ENCODE data around the gene NPC2.
A peak's percentile ranks its signal among the peaks of the same experiment; 100 is the strongest.

NPC2 gene

GRCh38 chr14:74527736-74528280, 34.7 kb upstream of the NPC2 start:
- ChIA-PET POLR2A (no interaction called here), CTCF (interaction anchor here (1.1 to 2.9 kb wide), 2 partner anchors 10 to 12 kb away, joined by 3 to 11 read pairs; no protein-coding TSS in a partner anchor)
- no peaks in the 10 kb centered on the region for H3K27me3 ChIP-seq (replicated peaks in 2 of 5; ENCODE audit: control insufficient read depth in 4 of 5, insufficient read depth in 5 of 5, low read length in 4 of 5)
- no peaks in the 10 kb centered on the region for H3K9me3 ChIP-seq (ENCODE audit: control extremely low read depth in 1 of 5, control insufficient read depth in 4 of 5, insufficient read depth in 2 of 5, low read depth in 1 of 5, low read length in 4 of 5)
- H3K4me1 ChIP-seq (ENCODE audit: control extremely low read depth in 1 of 4, control insufficient read depth in 4 of 4, insufficient read depth in 4 of 4, low read length in 3 of 4): no peaks in the 10 kb centered on the region
- no peak overlapping the region for H3K4me3 ChIP-seq (ENCODE audit: control insufficient read depth in 1 of 7, extremely low read depth in 1 of 7, insufficient read depth in 4 of 7, low read depth in 2 of 7, low read length in 6 of 7)
- no peak for DNase-seq
- H3K27ac ChIP-seq (ENCODE audit: insufficient read depth in 1 of 2, low read depth in 1 of 2, low read length in 2 of 2, poor library complexity in 1 of 2, severe bottlenecking in 2 of 2): no peak overlapping the region
- 96% methylated on average over 4 of the region's 10 CpGs for WGBS (ENCODE audit: insufficient coverage)
- no peaks in the 10 kb centered on the region for H3K36me3 ChIP-seq (ENCODE audit: control insufficient read depth in 4 of 4, insufficient read depth in 4 of 4, low read length in 3 of 4)

- 88% methylated on average over 7 of the region's 10 CpGs for WGBS (ENCODE audit: insufficient coverage)
- ChIA-PET CTCF (interaction anchor here (0.9 to 2.9 kb wide), 7 partner anchors 8 to 72 kb away, joined by 3 to 11 read pairs (median 3); no protein-coding TSS in a partner anchor), POLR2A (no interaction called here)
These were observed 33.9 kb upstream of the NPC2 start for GRCh38 chr14:74526854-74527585.

GRCh38 chr14:74525361-74525851, 32.3 kb upstream of the NPC2 start:
- ChIA-PET POLR2A (no interaction called here), CTCF (interaction anchor here (0.9 to 2.9 kb wide), 6 partner anchors 8 to 28 kb away, joined by 3 to 11 read pairs (median 3); no protein-coding TSS in a partner anchor)
- Histone ChIP-seq H3K27ac (ENCODE audit: insufficient read depth in 1 of 2, low read depth in 1 of 2, low read length in 2 of 2, poor library complexity in 1 of 2, severe bottlenecking in 2 of 2) (no peak overlapping the region), H3K9me3 (ENCODE audit: control extremely low read depth in 1 of 5, control insufficient read depth in 4 of 5, insufficient read depth in 2 of 5, low read depth in 1 of 5, low read length in 4 of 5) (no peaks in the 10 kb centered on the region), H3K27me3 (replicated peaks in 2 of 5; ENCODE audit: control insufficient read depth in 4 of 5, insufficient read depth in 5 of 5, low read length in 4 of 5) (no peaks in the 10 kb centered on the region), H3K4me1 (ENCODE audit: control extremely low read depth in 1 of 4, control insufficient read depth in 4 of 4, insufficient read depth in 4 of 4, low read length in 3 of 4) (no peaks in the 10 kb centered on the region), H3K36me3 (ENCODE audit: control insufficient read depth in 4 of 4, insufficient read depth in 4 of 4, low read length in 3 of 4) (no peaks in the 10 kb centered on the region), H3K4me3 (ENCODE audit: control insufficient read depth in 1 of 7, extremely low read depth in 1 of 7, insufficient read depth in 4 of 7, low read depth in 2 of 7, low read length in 6 of 7) (no peak overlapping the region)
- 70% methylated on average over 4 of the region's 4 CpGs for WGBS (ENCODE audit: insufficient coverage)
- DNase-seq: peak in 1 of 3 donors; percentile 13

More at GRCh38 chr14:74526854-74527585, 33.9 kb upstream of the NPC2 start:
- Histone ChIP-seq H3K27ac (ENCODE audit: insufficient read depth in 1 of 2, low read depth in 1 of 2, low read length in 2 of 2, poor library complexity in 1 of 2, severe bottlenecking in 2 of 2) (no peak overlapping the region), H3K4me3 (ENCODE audit: control insufficient read depth in 1 of 7, extremely low read depth in 1 of 7, insufficient read depth in 4 of 7, low read depth in 2 of 7, low read length in 6 of 7) (no peak overlapping the region), H3K4me1 (ENCODE audit: control extremely low read depth in 1 of 4, control insufficient read depth in 4 of 4, insufficient read depth in 4 of 4, low read length in 3 of 4) (no peaks in the 10 kb centered on the region), H3K27me3 (replicated peaks in 2 of 5; ENCODE audit: control insufficient read depth in 4 of 5, insufficient read depth in 5 of 5, low read length in 4 of 5) (no peaks in the 10 kb centered on the region), H3K9me3 (ENCODE audit: control extremely low read depth in 1 of 5, control insufficient read depth in 4 of 5, insufficient read depth in 2 of 5, low read depth in 1 of 5, low read length in 4 of 5) (no peaks in the 10 kb centered on the region), H3K36me3 (ENCODE audit: control insufficient read depth in 4 of 4, insufficient read depth in 4 of 4, low read length in 3 of 4) (no peaks in the 10 kb centered on the region)
- no peak for DNase-seq

GRCh38 chr14:74524812-74525135, 31.7 kb upstream of the NPC2 start:
- DNase-seq: no peak
- POLR2A ChIA-PET: no interaction called here
- Histone ChIP-seq H3K4me3 (ENCODE audit: control insufficient read depth in 1 of 7, extremely low read depth in 1 of 7, insufficient read depth in 4 of 7, low read depth in 2 of 7, low read length in 6 of 7) (no peak overlapping the region), H3K27ac (ENCODE audit: insufficient read depth in 1 of 2, low read depth in 1 of 2, low read length in 2 of 2, poor library complexity in 1 of 2, severe bottlenecking in 2 of 2) (no peak overlapping the region), H3K4me1 (ENCODE audit: control extremely low read depth in 1 of 4, control insufficient read depth in 4 of 4, insufficient read depth in 4 of 4, low read length in 3 of 4) (peaks cover 0 to 1% (median 0%) of the 10 kb centered on the region in 4 experiments), H3K36me3 (ENCODE audit: control insufficient read depth in 4 of 4, insufficient read depth in 4 of 4, low read length in 3 of 4) (no peaks in the 10 kb centered on the region), H3K27me3 (replicated peaks in 2 of 5; ENCODE audit: control insufficient read depth in 4 of 5, insufficient read depth in 5 of 5, low read length in 4 of 5) (no peaks in the 10 kb centered on the region), H3K9me3 (ENCODE audit: control extremely low read depth in 1 of 5, control insufficient read depth in 4 of 5, insufficient read depth in 2 of 5, low read depth in 1 of 5, low read length in 4 of 5) (no peaks in the 10 kb centered on the region)
- CTCF ChIA-PET: interaction anchor here (1.0 to 1.9 kb wide), 3 partner anchors 13 to 29 kb away, joined by 3 to 8 read pairs (median 3); no protein-coding TSS in a partner anchor

- ChIA-PET CTCF (interaction anchor here (1.9 kb wide), 1 partner anchor 16 kb away, joined by 8 read pairs; no protein-coding TSS in a partner anchor), POLR2A (no interaction called here)
- Histone ChIP-seq H3K4me1 (ENCODE audit: control extremely low read depth in 1 of 4, control insufficient read depth in 4 of 4, insufficient read depth in 4 of 4, low read length in 3 of 4) (peaks cover 0 to 4% (median 0%) of the 10 kb centered on the region in 4 experiments), H3K4me3 (ENCODE audit: control insufficient read depth in 1 of 7, extremely low read depth in 1 of 7, insufficient read depth in 4 of 7, low read depth in 2 of 7, low read length in 6 of 7) (no peak overlapping the region), H3K36me3 (ENCODE audit: control insufficient read depth in 4 of 4, insufficient read depth in 4 of 4, low read length in 3 of 4) (no peaks in the 10 kb centered on the region), H3K27me3 (replicated peaks in 2 of 5; ENCODE audit: control insufficient read depth in 4 of 5, insufficient read depth in 5 of 5, low read length in 4 of 5) (no peaks in the 10 kb centered on the region), H3K9me3 (ENCODE audit: control extremely low read depth in 1 of 5, control insufficient read depth in 4 of 5, insufficient read depth in 2 of 5, low read depth in 1 of 5, low read length in 4 of 5) (no peaks in the 10 kb centered on the region), H3K27ac (ENCODE audit: insufficient read depth in 1 of 2, low read depth in 1 of 2, low read length in 2 of 2, poor library complexity in 1 of 2, severe bottlenecking in 2 of 2) (no peak overlapping the region)
- WGBS (ENCODE audit: insufficient coverage): 87% methylated on average over 13 of the region's 14 CpGs
- DNase-seq: no peak
These were observed 31.1 kb upstream of the NPC2 start for GRCh38 chr14:74524076-74524811.

GRCh38 chr14:74522740-74523139, 29.6 kb upstream of the NPC2 start:
- Histone ChIP-seq H3K27me3 (replicated peaks in 2 of 5; ENCODE audit: control insufficient read depth in 4 of 5, insufficient read depth in 5 of 5, low read length in 4 of 5) (no peaks in the 10 kb centered on the region), H3K9me3 (ENCODE audit: control extremely low read depth in 1 of 5, control insufficient read depth in 4 of 5, insufficient read depth in 2 of 5, low read depth in 1 of 5, low read length in 4 of 5) (no peaks in the 10 kb centered on the region), H3K36me3 (ENCODE audit: control insufficient read depth in 4 of 4, insufficient read depth in 4 of 4, low read length in 3 of 4) (no peaks in the 10 kb centered on the region), H3K4me1 (ENCODE audit: control extremely low read depth in 1 of 4, control insufficient read depth in 4 of 4, insufficient read depth in 4 of 4, low read length in 3 of 4) (peaks cover 0 to 15% (median 9%) of the 10 kb centered on the region in 4 experiments), H3K4me3 (ENCODE audit: control insufficient read depth in 1 of 7, extremely low read depth in 1 of 7, insufficient read depth in 4 of 7, low read depth in 2 of 7, low read length in 6 of 7) (no peak overlapping the region), H3K27ac (ENCODE audit: insufficient read depth in 1 of 2, low read depth in 1 of 2, low read length in 2 of 2, poor library complexity in 1 of 2, severe bottlenecking in 2 of 2) (no peak overlapping the region)
- CTCF ChIA-PET: interaction anchor here (0.6 kb wide), 1 partner anchor 15 kb away, joined by 3 read pairs; no protein-coding TSS in a partner anchor
- POLR2A ChIA-PET: no interaction called here
- WGBS (ENCODE audit: insufficient coverage): 96% methylated on average over 5 of the region's 7 CpGs
- DNase-seq: no peak

All from common myeloid progenitor, CD34-positive (primary cell).